Astrocyte (in vitro differentiated cells and primary cell): ENCODE measurements around the gene FAM117A. TPM values are rescaled to one million over a fixed set of nuclear protein-coding genes. Genes with fewer than 3 reads are reported as not detected.

Experiments used
- DNase-seq: peaks from one replicate; pipeline ENCODE4 v3.0.0-alpha.2; 2010; ENCODE audit warnings: low read depth
- FAIRE-seq: peaks from 2 replicates; lab custom pipeline; 2011; peaks lifted over from hg19 to GRCh38; lab: Jason Lieb, UNC
- H2AFZ ChIP-seq: 2 replicates; pipeline ENCODE4 v1.6.0; 2012; ENCODE audit warnings: low read depth, low read length, inconsistent platforms
- H3K27ac ChIP-seq: 2 replicates; pipeline ENCODE4 v1.5.1; 2011; ENCODE audit warnings: low read depth, low read length, inconsistent platforms
- H3K27me3 ChIP-seq: 2 replicates; pipeline ENCODE4 v1.6.0; 2011; ENCODE audit warnings: low read length, inconsistent platforms; ENCODE audit not compliant: insufficient read depth
- H3K36me3 ChIP-seq: 2 replicates; pipeline ENCODE4 v1.5.1; 2011; ENCODE audit warnings: low read length, inconsistent platforms; ENCODE audit not compliant: insufficient read depth
- H3K4me1 ChIP-seq: 2 replicates; pipeline ENCODE4 v1.5.1; 2011; ENCODE audit warnings: low read length, inconsistent platforms; ENCODE audit not compliant: insufficient read depth
- H3K4me2 ChIP-seq: 2 replicates; pipeline ENCODE4 v1.6.0; 2012; ENCODE audit warnings: low read length, inconsistent platforms
- H3K4me3 ChIP-seq: 2 replicates; pipeline ENCODE4 v1.5.1; 2011; ENCODE audit warnings: low read depth, mild to moderate bottlenecking, low read length, inconsistent platforms; ENCODE audit not compliant: insufficient read depth
- H3K79me2 ChIP-seq: 2 replicates; pipeline ENCODE4 v1.6.0; 2012; ENCODE audit warnings: mild to moderate bottlenecking, low read length, inconsistent platforms; ENCODE audit not compliant: insufficient read depth
- H3K9ac ChIP-seq: 2 replicates; pipeline ENCODE4 v1.6.0; 2012; ENCODE audit warnings: mild to moderate bottlenecking, low read length, inconsistent platforms
- H3K9me3 ChIP-seq: 2 replicates; pipeline ENCODE4 v1.5.1; 2012; ENCODE audit warnings: low read depth, mild to moderate bottlenecking, low read length, inconsistent platforms; ENCODE audit not compliant: insufficient read depth
- H4K20me1 ChIP-seq: 2 replicates; pipeline ENCODE4 v1.6.0; 2012; ENCODE audit warnings: low read length, inconsistent platforms; ENCODE audit not compliant: insufficient read depth
- H3K27ac Mint-ChIP-seq: one replicate; pipeline ENCODE4 v1.8.0; 2021; ENCODE audit warnings: mild to moderate bottlenecking, mixed read lengths; ENCODE audit not compliant: unreplicated experiment
- H3K27me3 Mint-ChIP-seq: one replicate; pipeline ENCODE4 v1.8.0; 2021; ENCODE audit warnings: low read depth, mixed read lengths; ENCODE audit not compliant: unreplicated experiment
- H3K36me3 Mint-ChIP-seq: one replicate; pipeline ENCODE4 v1.8.0; 2021; ENCODE audit warnings: low read depth, mixed read lengths; ENCODE audit not compliant: unreplicated experiment
- H3K4me1 Mint-ChIP-seq: one replicate; pipeline ENCODE4 v1.8.0; 2021; ENCODE audit warnings: low read depth, mixed read lengths; ENCODE audit not compliant: unreplicated experiment
- H3K4me3 Mint-ChIP-seq: one replicate; pipeline ENCODE4 v1.8.0; 2021; ENCODE audit warnings: mild to moderate bottlenecking, moderate library complexity, mixed read lengths; ENCODE audit not compliant: unreplicated experiment
- H3K9me3 Mint-ChIP-seq: one replicate; pipeline ENCODE4 v1.8.0; 2021; ENCODE audit warnings: mild to moderate bottlenecking, mixed read lengths; ENCODE audit not compliant: unreplicated experiment
- CTCF ChIP-seq: IDR thresholded peaks from 2 replicates; pipeline ENCODE4 v1.5.1; 2011; ENCODE audit warnings: low read depth, mild to moderate bottlenecking, inconsistent platforms, low read length, moderate library complexity; ENCODE audit not compliant: insufficient read depth
- EZH2 ChIP-seq: IDR thresholded peaks from 2 replicates; pipeline ENCODE4 v1.6.1; 2012; ENCODE audit warnings: mild to moderate bottlenecking, low read length, inconsistent platforms; ENCODE audit not compliant: insufficient read depth
- total RNA-seq: library from RNA; stranded (reverse); gene quantifications from 2 replicates; pipeline ENCODE4 v1.2.1, GENCODE V29; 2021

FAM117A gene
- total RNA-seq, 1 donor from 2014 or later = 8.0 TPM

- DNase-seq (no peak), FAIRE-seq (no peak)
- Mint-ChIP-seq H3K36me3 (peaks cover 6% of the 10 kb centered on the region), H3K27ac (no peak overlapping the region), H3K9me3 (no peaks in the 10 kb centered on the region), H3K4me1 (no peaks in the 10 kb centered on the region), H3K4me3 (no peak overlapping the region), H3K27me3 (no peaks in the 10 kb centered on the region)
- Histone ChIP-seq H3K4me1 (no peaks in the 10 kb centered on the region), H2AFZ (no peak overlapping the region), H3K79me2 (no peaks in the 10 kb centered on the region), H3K9me3 (no peaks in the 10 kb centered on the region), H3K27me3 (no peaks in the 10 kb centered on the region), H4K20me1 (peaks cover 4% of the 10 kb centered on the region), H3K9ac (no peak overlapping the region), H3K4me2 (no peak overlapping the region), H3K36me3 (no peaks in the 10 kb centered on the region), H3K4me3 (no peak overlapping the region), H3K27ac (no peak overlapping the region)
- no peak for TF ChIP-seq CTCF
- no peak for TF ChIP-seq EZH2
Measured at GRCh38 chr17:49734515-49735490, 29.1 kb downstream of the FAM117A start.

GRCh38 chr17:49731435-49731831, 32.5 kb downstream of the FAM117A start:
- no peak for TF ChIP-seq EZH2
- no peaks in the 10 kb centered on the region for H3K27me3 ChIP-seq
- DNase-seq = no peak

GRCh38 chr17:49730785-49731434, 33.0 kb downstream of the FAM117A start:
- Histone ChIP-seq H3K4me3 (no peak overlapping the region), H3K9me3 (no peaks in the 10 kb centered on the region), H3K9ac (no peak overlapping the region), H3K79me2 (no peaks in the 10 kb centered on the region), H3K4me2 (no peak overlapping the region), H2AFZ (no peak overlapping the region), H4K20me1 (peaks cover 3% of the 10 kb centered on the region), H3K36me3 (no peaks in the 10 kb centered on the region), H3K27me3 (no peaks in the 10 kb centered on the region), H3K4me1 (no peaks in the 10 kb centered on the region), H3K27ac (no peak overlapping the region)
- TF ChIP-seq CTCF (no peak), EZH2 (no peak)
- H3K9me3 Mint-ChIP-seq = no peaks in the 10 kb centered on the region
- no peaks in the 10 kb centered on the region for H3K4me1 Mint-ChIP-seq
- no peak overlapping the region for H3K27ac Mint-ChIP-seq
- peaks cover 5% of the 10 kb centered on the region for H3K36me3 Mint-ChIP-seq
- H3K4me3 Mint-ChIP-seq = no peak overlapping the region
- DNase-seq (no peak), FAIRE-seq (no peak)
- no peaks in the 10 kb centered on the region for H3K27me3 Mint-ChIP-seq

More at GRCh38 chr17:49731435-49731831, 32.5 kb downstream of the FAM117A start:
- Mint-ChIP-seq H3K9me3 (no peaks in the 10 kb centered on the region), H3K27ac (no peak overlapping the region), H3K4me1 (no peaks in the 10 kb centered on the region), H3K4me3 (no peak overlapping the region), H3K27me3 (no peaks in the 10 kb centered on the region), H3K36me3 (peaks cover 5% of the 10 kb centered on the region)
- H3K9ac ChIP-seq = no peak overlapping the region
- no peak overlapping the region for H2AFZ ChIP-seq
- no peaks in the 10 kb centered on the region for H3K9me3 ChIP-seq
- no peak for FAIRE-seq
- H3K4me3 ChIP-seq = no peak overlapping the region
- no peaks in the 10 kb centered on the region for H3K79me2 ChIP-seq
- H3K4me2 ChIP-seq = no peak overlapping the region
- H4K20me1 ChIP-seq = peaks cover 3% of the 10 kb centered on the region
- no peak overlapping the region for H3K27ac ChIP-seq
- no peaks in the 10 kb centered on the region for H3K36me3 ChIP-seq
- no peaks in the 10 kb centered on the region for H3K4me1 ChIP-seq
